IPS-NIHi7 (cell line): ENCODE data around the gene UQCR11.

Source experiments
- DNase-seq: peaks from one replicate; pipeline ENCODE4 v3.0.0; 2012; ENCODE audit warnings: mixed read lengths; ENCODE audit errors: extremely low spot score

Gene UQCR11

GRCh38 chr19:1636325-1637236 is 31.3 kb upstream of the UQCR11 start:
- DNase-seq: no peak

GRCh38 chr19:1634938-1635243 is 29.6 kb upstream of the UQCR11 start:
- no peak for DNase-seq

GRCh38 chr19:1634242-1634937 is 29.1 kb upstream of the UQCR11 start:
- no peak for DNase-seq

- DNase-seq: no peak
Observed at GRCh38 chr19:1633269-1633826, 28.1 kb upstream of the UQCR11 start.

- DNase-seq: no peak
Observed at GRCh38 chr19:1632462-1633268, 27.4 kb upstream of the UQCR11 start.

GRCh38 chr19:1631557-1632100 is 26.4 kb upstream of the UQCR11 start:
- no peak for DNase-seq

- DNase-seq: no peak
Observed at GRCh38 chr19:1630811-1631210, 25.5 kb upstream of the UQCR11 start.

- no peak for DNase-seq
Observed at GRCh38 chr19:1630012-1630411, 24.8 kb upstream of the UQCR11 start.

GRCh38 chr19:1629256-1629808 is 24.1 kb upstream of the UQCR11 start:
- DNase-seq: no peak

GRCh38 chr19:1627194-1627593 is 21.9 kb upstream of the UQCR11 start:
- DNase-seq: no peak

GRCh38 chr19:1626417-1627010 is 21.3 kb upstream of the UQCR11 start:
- DNase-seq: no peak

GRCh38 chr19:1624458-1624857 is 19.2 kb upstream of the UQCR11 start:
- DNase-seq: peak; percentile 92

GRCh38 chr19:1622541-1622940 is 17.3 kb upstream of the UQCR11 start:
- DNase-seq: no peak

GRCh38 chr19:1622007-1622406 is 16.7 kb upstream of the UQCR11 start:
- no peak for DNase-seq

GRCh38 chr19:1621574-1621973 is 16.3 kb upstream of the UQCR11 start:
- DNase-seq: no peak

GRCh38 chr19:1621021-1621420 is 15.8 kb upstream of the UQCR11 start:
- DNase-seq: no peak

GRCh38 chr19:1620502-1620901 is 15.2 kb upstream of the UQCR11 start:
- DNase-seq: no peak

GRCh38 chr19:1619703-1620102 is 14.4 kb upstream of the UQCR11 start:
- DNase-seq: no peak

GRCh38 chr19:1619094-1619439 is 13.8 kb upstream of the UQCR11 start:
- no peak for DNase-seq

GRCh38 chr19:1618157-1619093 is 13.2 kb upstream of the UQCR11 start:
- DNase-seq: peak; percentile 89
